ENCODE measurements around the gene DSCAML1. TPM values are rescaled to one million over a fixed set of nuclear protein-coding genes. Genes with fewer than 3 reads are reported as not detected.

Gene DSCAML1
- total RNA-seq, 1 experiment from 2014 or later, result 0.90 TPM

DNA sequence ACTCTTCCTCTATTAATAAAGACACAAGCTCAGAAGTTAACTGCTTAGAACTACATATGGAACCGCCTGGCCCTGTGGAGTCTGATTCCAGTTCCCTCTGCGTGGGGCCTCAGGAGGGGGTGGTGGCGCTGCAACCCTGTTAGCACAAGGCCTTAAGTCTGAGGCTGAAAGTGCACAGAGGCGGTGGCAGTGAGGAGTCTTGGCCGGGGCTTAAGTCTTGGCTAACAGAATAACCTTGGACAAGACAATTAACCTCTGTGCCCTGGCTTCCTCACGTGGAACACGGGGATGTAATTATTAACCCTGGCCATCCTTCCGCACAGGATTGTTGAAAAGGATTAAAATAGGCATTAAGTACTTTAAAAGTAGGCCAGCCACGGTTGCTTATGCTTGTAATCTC is 277.8 kb downstream of the DSCAML1 start (continued):
- TF ChIP-seq, protein P1, sequence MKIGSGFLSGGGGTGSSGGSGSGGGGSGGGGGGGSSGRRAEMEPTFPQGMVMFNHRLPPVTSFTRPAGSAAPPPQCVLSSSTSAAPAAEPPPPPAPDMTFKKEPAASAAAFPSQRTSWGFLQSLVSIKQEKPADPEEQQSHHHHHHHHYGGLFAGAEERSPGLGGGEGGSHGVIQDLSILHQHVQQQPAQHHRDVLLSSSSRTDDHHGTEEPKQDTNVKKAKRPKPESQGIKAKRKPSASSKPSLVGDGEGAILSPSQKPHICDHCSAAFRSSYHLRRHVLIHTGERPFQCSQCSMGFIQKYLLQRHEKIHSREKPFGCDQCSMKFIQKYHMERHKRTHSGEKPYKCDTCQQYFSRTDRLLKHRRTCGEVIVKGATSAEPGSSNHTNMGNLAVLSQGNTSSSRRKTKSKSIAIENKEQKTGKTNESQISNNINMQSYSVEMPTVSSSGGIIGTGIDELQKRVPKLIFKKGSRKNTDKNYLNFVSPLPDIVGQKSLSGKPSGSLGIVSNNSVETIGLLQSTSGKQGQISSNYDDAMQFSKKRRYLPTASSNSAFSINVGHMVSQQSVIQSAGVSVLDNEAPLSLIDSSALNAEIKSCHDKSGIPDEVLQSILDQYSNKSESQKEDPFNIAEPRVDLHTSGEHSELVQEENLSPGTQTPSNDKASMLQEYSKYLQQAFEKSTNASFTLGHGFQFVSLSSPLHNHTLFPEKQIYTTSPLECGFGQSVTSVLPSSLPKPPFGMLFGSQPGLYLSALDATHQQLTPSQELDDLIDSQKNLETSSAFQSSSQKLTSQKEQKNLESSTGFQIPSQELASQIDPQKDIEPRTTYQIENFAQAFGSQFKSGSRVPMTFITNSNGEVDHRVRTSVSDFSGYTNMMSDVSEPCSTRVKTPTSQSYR (CRISPR knock-in tag; IDR thresholded peaks at IDR 0.05), result no peak
- TF ChIP-seq ZNF263 (CRISPR knock-in tag; IDR thresholded peaks at IDR 0.05; ENCODE audit: low read depth) (no peak), NR2C2 (CRISPR knock-in tag; IDR thresholded peaks at IDR 0.05) (no peak), AFF4 (CRISPR knock-in tag; IDR thresholded peaks at IDR 0.05; ENCODE audit: borderline replicate concordance) (no peak), CBFB (CRISPR knock-in tag; IDR thresholded peaks at IDR 0.05; ENCODE audit: low read depth) (no peak), MXD4 (CRISPR knock-in tag; IDR thresholded peaks at IDR 0.05; ENCODE audit: borderline replicate concordance) (no peak), TEAD4 (CRISPR knock-in tag; IDR thresholded peaks at IDR 0.05) (no peak)
- TF ChIP-seq, protein P2, sequence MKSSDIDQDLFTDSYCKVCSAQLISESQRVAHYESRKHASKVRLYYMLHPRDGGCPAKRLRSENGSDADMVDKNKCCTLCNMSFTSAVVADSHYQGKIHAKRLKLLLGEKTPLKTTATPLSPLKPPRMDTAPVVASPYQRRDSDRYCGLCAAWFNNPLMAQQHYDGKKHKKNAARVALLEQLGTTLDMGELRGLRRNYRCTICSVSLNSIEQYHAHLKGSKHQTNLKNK (CRISPR knock-in tag; IDR thresholded peaks at IDR 0.05), result no peak

- Mint-ChIP-seq H3K9me3 (no peaks in the 10 kb centered on the region), H3K27ac (no peak overlapping the region), H3K4me1 (peaks cover 10% of the 10 kb centered on the region), H3K36me3 (no peaks in the 10 kb centered on the region), H3K4me3 (no peak overlapping the region), H3K27me3 (ENCODE audit: low read depth) (no peaks in the 10 kb centered on the region)
- TF ChIP-seq ZNF121 (CRISPR knock-in tag; IDR thresholded peaks at IDR 0.05), result no peak
- ATAC-seq, result no peak
- CTCF ChIA-PET, result interaction anchor here (0.8 to 1.2 kb wide), 2 partner anchors 15 to 16 kb away, joined by 3 read pairs; no protein-coding TSS in a partner anchor
- POLR2A ChIA-PET, result no interaction called here
- no peak for DNase-seq (ENCODE audit: low spot score)
Observed at GRCh38 chr11:117518455-117518854, 278.6 kb downstream of the DSCAML1 start.

- CTCF ChIA-PET, result interaction anchor here (1.7 kb wide), 1 partner anchor 91 kb away, joined by 12 read pairs; no protein-coding TSS in a partner anchor
Observed at GRCh38 chr11:117517097-117517496, 279.9 kb downstream of the DSCAML1 start.

More at GRCh38 chr11:117517097-117517496, 279.9 kb downstream of the DSCAML1 start:
- DNase-seq (ENCODE audit: low spot score) (no peak), ATAC-seq (no peak)
- Mint-ChIP-seq H3K4me3 (no peak overlapping the region), H3K27ac (no peak overlapping the region), H3K9me3 (no peaks in the 10 kb centered on the region), H3K4me1 (peaks cover 19% of the 10 kb centered on the region), H3K27me3 (ENCODE audit: low read depth) (no peaks in the 10 kb centered on the region), H3K36me3 (no peaks in the 10 kb centered on the region)
- TF ChIP-seq ZBTB21 (CRISPR knock-in tag; IDR thresholded peaks at IDR 0.05; ENCODE audit: borderline replicate concordance) (no peak), CREM (CRISPR knock-in tag; IDR thresholded peaks at IDR 0.05) (no peak), ATF1 (CRISPR knock-in tag; IDR thresholded peaks at IDR 0.05) (no peak), ZBTB43 (CRISPR knock-in tag; IDR thresholded peaks at IDR 0.05) (no peak), TEAD4 (CRISPR knock-in tag; IDR thresholded peaks at IDR 0.05) (no peak), AR (CRISPR knock-in tag; IDR thresholded peaks at IDR 0.05) (no peak), HMGA2 (CRISPR knock-in tag; IDR thresholded peaks at IDR 0.05) (no peak)
- POLR2A ChIA-PET, result no interaction called here
